Activated CD4-positive, alpha-beta T cell treated with anti-CD3 and anti-CD28 coated beads for 4 hours (primary cell): ENCODE data around the gene PLEKHA6.

ENCODE experiments used
- DNase-seq, 2 donors: peaks; one replicate each; pipeline ENCODE4 v3.0.0-alpha.2; 2020

The PLEKHA6 gene

GRCh38 chr1:204307334-204307883 lies 52.3 kb downstream of the PLEKHA6 start:
- DNase-seq, result no peak

GRCh38 chr1:204306076-204306475 lies 53.7 kb downstream of the PLEKHA6 start:
- no peak for DNase-seq

- no peak for DNase-seq
Observed at GRCh38 chr1:204304067-204304466, 55.7 kb downstream of the PLEKHA6 start.

GRCh38 chr1:204302769-204303168 lies 57.0 kb downstream of the PLEKHA6 start:
- DNase-seq, result no peak

GRCh38 chr1:204301171-204301957 lies 58.4 kb downstream of the PLEKHA6 start:
- DNase-seq, result no peak

- DNase-seq, result no peak
Observed at GRCh38 chr1:204299814-204300365, 59.8 kb downstream of the PLEKHA6 start.

- DNase-seq, result no peak
Observed at GRCh38 chr1:204296431-204296988, 63.2 kb downstream of the PLEKHA6 start.

GRCh38 chr1:204295671-204296070 lies 64.1 kb downstream of the PLEKHA6 start:
- DNase-seq, result no peak

GRCh38 chr1:204294357-204294756 lies 65.4 kb downstream of the PLEKHA6 start:
- no peak for DNase-seq

GRCh38 chr1:204293605-204294337 lies 66.0 kb downstream of the PLEKHA6 start:
- DNase-seq, result no peak

GRCh38 chr1:204292740-204293139 lies 67.0 kb downstream of the PLEKHA6 start:
- no peak for DNase-seq

GRCh38 chr1:204289280-204289679 lies 70.4 kb downstream of the PLEKHA6 start:
- DNase-seq, result no peak

- DNase-seq, result no peak
Observed at GRCh38 chr1:204288021-204288588, 71.6 kb downstream of the PLEKHA6 start.

GRCh38 chr1:204287466-204287891 lies 72.2 kb downstream of the PLEKHA6 start:
- no peak for DNase-seq

- peak; percentile 14 to 24 for DNase-seq
Observed at GRCh38 chr1:204286831-204287421, 72.8 kb downstream of the PLEKHA6 start.

GRCh38 chr1:204286315-204286714 lies 73.4 kb downstream of the PLEKHA6 start:
- no peak for DNase-seq

- DNase-seq, result no peak
Observed at GRCh38 chr1:204285436-204286305, 74.1 kb downstream of the PLEKHA6 start.

- no peak for DNase-seq
Observed at GRCh38 chr1:204284929-204285328, 74.8 kb downstream of the PLEKHA6 start.

- DNase-seq, result no peak
Observed at GRCh38 chr1:204283711-204284651, 75.7 kb downstream of the PLEKHA6 start.

- DNase-seq, result no peak
Observed at GRCh38 chr1:204282761-204283221, 76.9 kb downstream of the PLEKHA6 start.
